ENCODE data around the gene AMFR.
"Not testable (repeated sequence)": the region's sequence is repeated elsewhere in the genome, so short reads cannot be mapped to it uniquely, and the experiment has no call there.

Gene AMFR

GRCh38 chr16:56423584-56424403 is 1.6 kb downstream of the AMFR start:
- DNase-seq, result no peak

- DNase-seq, result no peak
Measured at GRCh38 chr16:56422896-56423441, 2.4 kb downstream of the AMFR start.

GRCh38 chr16:56421976-56422669 is 3.2 kb downstream of the AMFR start:
- no peak for DNase-seq

- DNase-seq, result no peak
Measured at GRCh38 chr16:56421313-56421712, 4.0 kb downstream of the AMFR start.

- no peak for DNase-seq
Measured at GRCh38 chr16:56420613-56421012, 4.7 kb downstream of the AMFR start.

DNA sequence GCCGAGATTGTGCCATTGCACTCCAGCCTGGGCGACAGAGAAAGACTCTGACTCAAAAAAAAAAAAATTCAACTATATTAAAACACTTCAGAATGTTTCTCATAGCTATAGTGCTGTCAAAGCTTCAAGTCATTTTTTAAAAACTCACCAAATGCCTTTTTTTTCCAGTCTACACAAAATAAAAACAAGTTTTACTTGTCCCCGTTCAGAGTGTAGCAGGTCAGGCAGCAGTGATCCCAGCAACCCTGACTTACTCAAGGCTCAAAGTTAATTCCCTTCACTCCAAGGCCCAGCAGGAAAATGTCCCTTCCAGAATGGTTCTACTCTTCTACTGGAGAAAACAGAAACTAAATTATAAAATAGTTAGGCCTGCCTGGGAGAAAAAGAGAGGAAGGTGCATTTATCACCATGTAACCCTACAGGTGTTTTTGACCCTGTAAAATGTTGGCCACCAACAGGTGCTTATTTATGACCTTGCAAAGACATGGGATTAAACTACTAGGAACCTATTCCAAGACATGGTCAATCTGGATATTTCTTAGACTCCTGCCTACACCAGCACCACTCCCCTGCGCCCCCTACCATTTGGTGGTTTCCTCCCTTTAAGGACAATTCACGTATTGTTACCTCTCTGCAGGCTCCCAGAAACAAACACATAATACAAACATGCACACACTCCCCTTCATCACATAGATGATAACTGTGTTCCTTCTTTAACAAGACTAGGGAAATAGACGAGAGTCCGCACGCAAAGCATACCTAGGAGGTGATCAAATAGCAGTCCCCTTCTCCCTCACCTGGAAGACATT is 5.4 kb downstream of the AMFR start:
- no peak for DNase-seq

- no peak for DNase-seq
Measured at GRCh38 chr16:56417138-56417537, 8.2 kb downstream of the AMFR start.

- DNase-seq, result no peak
Measured at GRCh38 chr16:56415875-56416274, 9.5 kb downstream of the AMFR start.

- no peak for DNase-seq
Measured at GRCh38 chr16:56414366-56414765, 11.0 kb downstream of the AMFR start.

DNA sequence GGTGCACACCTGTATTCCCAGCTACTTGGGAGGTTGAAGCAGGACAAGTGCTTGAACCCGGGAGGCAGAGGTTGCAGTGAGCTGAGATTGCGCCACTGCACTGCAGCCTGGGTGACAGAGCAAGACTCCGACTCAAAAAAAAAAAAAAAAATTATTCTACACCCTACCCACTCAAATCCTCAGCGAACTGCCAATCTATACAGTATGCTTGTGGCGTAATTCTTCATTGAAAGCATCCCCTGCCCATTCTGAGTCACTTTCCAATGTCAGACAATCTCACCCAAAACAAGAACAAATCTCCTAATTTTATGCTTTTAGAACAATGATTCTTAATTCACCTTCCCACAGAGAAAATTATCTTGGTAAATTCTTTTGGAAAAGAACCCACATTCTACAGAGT is 12.0 kb downstream of the AMFR start:
- no peak for DNase-seq

GRCh38 chr16:56411624-56412023 is 13.7 kb downstream of the AMFR start:
- no peak for DNase-seq

GRCh38 chr16:56411123-56411522 is 14.2 kb downstream of the AMFR start:
- DNase-seq, result no peak

GRCh38 chr16:56409195-56409594 is 16.1 kb downstream of the AMFR start:
- no peak for DNase-seq

GRCh38 chr16:56408379-56409098 is 16.8 kb downstream of the AMFR start:
- no peak for DNase-seq

GRCh38 chr16:56405977-56406672 is 19.2 kb downstream of the AMFR start:
- DNase-seq, result no peak

DNA sequence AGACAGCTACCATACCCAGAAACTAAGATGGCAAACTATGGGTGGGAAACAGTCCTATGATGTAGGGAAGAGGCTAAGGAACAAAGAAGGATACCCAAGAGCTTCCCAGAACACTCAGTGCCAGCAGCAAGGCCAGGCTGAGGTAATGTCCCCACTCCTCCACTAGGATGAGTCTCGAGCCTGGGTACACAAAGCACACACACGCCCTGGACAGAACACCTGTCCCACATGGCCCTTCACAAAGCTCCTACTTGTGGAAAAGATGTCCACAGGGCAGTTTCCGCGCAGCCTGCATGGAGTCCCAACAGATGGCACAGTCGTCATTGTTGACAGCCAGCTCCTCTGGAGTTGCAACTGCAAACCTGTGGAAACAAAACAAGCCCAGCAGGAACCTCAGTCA is 23.9 kb downstream of the AMFR start:
- no peak for DNase-seq

GRCh38 chr16:56400458-56400857 is 24.9 kb downstream of the AMFR start:
- no peak for DNase-seq

DNA sequence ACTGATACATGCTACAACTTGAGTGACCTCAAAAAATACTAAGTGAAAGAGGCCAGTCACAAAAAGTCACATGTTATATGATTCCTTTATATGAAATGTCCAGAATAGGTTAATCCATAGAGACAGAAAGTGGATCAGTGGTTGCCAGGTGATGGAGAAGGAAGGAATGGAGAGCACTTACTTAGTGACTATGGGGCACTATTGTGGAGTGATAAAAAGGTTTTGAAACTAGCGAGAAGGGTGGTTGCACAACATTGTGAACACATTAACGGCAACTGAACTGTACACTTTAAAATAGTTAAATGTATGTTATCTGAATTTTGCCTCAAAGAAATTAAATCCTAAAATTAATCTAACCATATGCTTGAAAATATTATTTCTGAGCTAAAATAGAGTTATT is 25.9 kb downstream of the AMFR start:
- DNase-seq, result no peak

- DNase-seq, result no peak
Measured at GRCh38 chr16:56399047-56399446, 26.3 kb downstream of the AMFR start.

- DNase-seq, result not testable (repeated sequence)
Measured at GRCh38 chr16:56396724-56397123, 28.6 kb downstream of the AMFR start.

GRCh38 chr16:56389554-56389953 is 35.8 kb downstream of the AMFR start:
- no peak for DNase-seq

GRCh38 chr16:56388209-56388608 is 37.1 kb downstream of the AMFR start:
- DNase-seq, result no peak
